Body of pancreas (tissue), 4 donors: Measurements from ENCODE around the gene ALPK1.

ENCODE experiments used
- POLR2A ChIP-seq, 3 donors: fragments of 450-650 bp; IDR thresholded peaks; one replicate each; pipeline ENCODE4 v1.6.1; 2016; ENCODE audit warnings: antibody characterized with exemption in 3 of 3, mild to moderate bottlenecking in 2 of 3
- TF ChIP-seq, protein P1 (sequence below), 7 experiments: fragments of 450-650 bp in 4 of 7; fragments of 200-600 bp in 3 of 7; sonication (generic) in 3 of 7; IDR thresholded peaks; one replicate each; pipeline ENCODE4 v1.5.1; 2016 to 2019; ENCODE audit warnings: antibody characterized with exemption in 7 of 7

DNA sequence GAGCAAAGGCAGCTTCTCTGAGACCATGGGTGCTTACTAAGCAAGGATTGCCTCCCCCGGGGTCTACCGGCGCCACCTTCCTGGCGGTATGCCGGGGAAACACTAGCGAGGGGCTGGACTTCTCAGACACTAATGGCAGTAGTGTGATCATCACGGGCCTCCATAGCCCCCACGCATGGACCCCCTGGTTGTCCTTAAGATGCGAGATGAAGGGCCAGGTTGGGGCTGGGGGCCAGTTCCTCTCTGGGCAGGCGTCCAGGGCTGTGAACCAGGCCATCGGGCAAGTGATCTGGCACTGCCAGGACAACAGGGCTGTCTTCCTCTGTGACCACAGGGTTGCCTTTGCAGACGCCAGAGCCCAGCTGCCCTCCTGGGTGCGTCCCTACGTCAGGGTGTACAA lies 60.7 kb downstream of the ALPK1 start:
- TF ChIP-seq, protein P1, sequence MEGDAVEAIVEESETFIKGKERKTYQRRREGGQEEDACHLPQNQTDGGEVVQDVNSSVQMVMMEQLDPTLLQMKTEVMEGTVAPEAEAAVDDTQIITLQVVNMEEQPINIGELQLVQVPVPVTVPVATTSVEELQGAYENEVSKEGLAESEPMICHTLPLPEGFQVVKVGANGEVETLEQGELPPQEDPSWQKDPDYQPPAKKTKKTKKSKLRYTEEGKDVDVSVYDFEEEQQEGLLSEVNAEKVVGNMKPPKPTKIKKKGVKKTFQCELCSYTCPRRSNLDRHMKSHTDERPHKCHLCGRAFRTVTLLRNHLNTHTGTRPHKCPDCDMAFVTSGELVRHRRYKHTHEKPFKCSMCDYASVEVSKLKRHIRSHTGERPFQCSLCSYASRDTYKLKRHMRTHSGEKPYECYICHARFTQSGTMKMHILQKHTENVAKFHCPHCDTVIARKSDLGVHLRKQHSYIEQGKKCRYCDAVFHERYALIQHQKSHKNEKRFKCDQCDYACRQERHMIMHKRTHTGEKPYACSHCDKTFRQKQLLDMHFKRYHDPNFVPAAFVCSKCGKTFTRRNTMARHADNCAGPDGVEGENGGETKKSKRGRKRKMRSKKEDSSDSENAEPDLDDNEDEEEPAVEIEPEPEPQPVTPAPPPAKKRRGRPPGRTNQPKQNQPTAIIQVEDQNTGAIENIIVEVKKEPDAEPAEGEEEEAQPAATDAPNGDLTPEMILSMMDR (IDR thresholded peaks at IDR 0.05) = no peak
- TF ChIP-seq POLR2A (IDR thresholded peaks at IDR 0.05) = no peak
